ENCODE results near the gene RPS10.
A peak's percentile ranks its signal among the peaks of the same experiment; 100 is the strongest.
"Not testable (repeated sequence)": the region's sequence is repeated elsewhere in the genome, so short reads cannot be mapped to it uniquely, and the experiment has no call there.

Gene RPS10

GRCh38 chr6:34391786-34392496 lies 33.9 kb downstream of the RPS10 start:
- DNase-seq: peak; percentile 67

- no peak for DNase-seq
Measured at GRCh38 chr6:34391473-34391785, 34.4 kb downstream of the RPS10 start.

GRCh38 chr6:34390531-34391472 lies 35.1 kb downstream of the RPS10 start:
- no peak for DNase-seq

GRCh38 chr6:34389034-34389433 lies 36.8 kb downstream of the RPS10 start:
- DNase-seq: no peak

GRCh38 chr6:34388421-34388820 lies 37.4 kb downstream of the RPS10 start:
- DNase-seq: no peak

- no peak for DNase-seq
Measured at GRCh38 chr6:34386316-34387137, 39.3 kb downstream of the RPS10 start.

- no peak for DNase-seq
Measured at GRCh38 chr6:34385793-34386195, 40.1 kb downstream of the RPS10 start.

- DNase-seq: no peak
Measured at GRCh38 chr6:34384321-34385153, 41.3 kb downstream of the RPS10 start.

GRCh38 chr6:34383656-34384320 lies 42.1 kb downstream of the RPS10 start:
- DNase-seq: no peak

GRCh38 chr6:34383161-34383631 lies 42.7 kb downstream of the RPS10 start:
- no peak for DNase-seq

GRCh38 chr6:34381081-34381480 lies 44.8 kb downstream of the RPS10 start:
- no peak for DNase-seq

- no peak for DNase-seq
Measured at GRCh38 chr6:34378470-34378869, 47.4 kb downstream of the RPS10 start.

GRCh38 chr6:34377984-34378383 lies 47.9 kb downstream of the RPS10 start:
- DNase-seq: no peak

GRCh38 chr6:34377571-34377970 lies 48.3 kb downstream of the RPS10 start:
- DNase-seq: not testable (repeated sequence)

GRCh38 chr6:34375833-34376232 lies 50.0 kb downstream of the RPS10 start:
- no peak for DNase-seq

GRCh38 chr6:34374508-34374907 lies 51.4 kb downstream of the RPS10 start:
- no peak for DNase-seq

- DNase-seq: no peak
Measured at GRCh38 chr6:34374069-34374468, 51.8 kb downstream of the RPS10 start.

GRCh38 chr6:34373511-34373910 lies 52.4 kb downstream of the RPS10 start:
- no peak for DNase-seq

GRCh38 chr6:34371865-34372264 lies 54.0 kb downstream of the RPS10 start:
- DNase-seq: not testable (repeated sequence)

- DNase-seq: no peak
Measured at GRCh38 chr6:34370361-34370760, 55.5 kb downstream of the RPS10 start.

GRCh38 chr6:34369385-34369784 lies 56.5 kb downstream of the RPS10 start:
- no peak for DNase-seq
